ENCODE data around the gene TMEM123.

Gene TMEM123

GRCh38 chr11:102457865-102458264, 5.3 kb upstream of the TMEM123 start:
- no peak for ATAC-seq
- TF ChIP-seq ZNF565 (CRISPR knock-in tag; conservative IDR thresholded peaks at IDR 0.05; ENCODE audit: low read depth) (no peak), ZC3H10 (CRISPR knock-in tag; IDR thresholded peaks at IDR 0.05) (no peak), CSDC2 (CRISPR knock-in tag; IDR thresholded peaks at IDR 0.05) (no peak), GLIS3 (CRISPR knock-in tag; IDR thresholded peaks at IDR 0.05) (no peak), ZNF70 (CRISPR knock-in tag; IDR thresholded peaks at IDR 0.05) (no peak), ARNTL (CRISPR knock-in tag; IDR thresholded peaks at IDR 0.05; ENCODE audit: borderline replicate concordance, low read depth) (no peak), ZNF8 (CRISPR knock-in tag; IDR thresholded peaks at IDR 0.05) (no peak), OSR1 (CRISPR knock-in tag; IDR thresholded peaks at IDR 0.05) (no peak), ISL1 (CRISPR knock-in tag; IDR thresholded peaks at IDR 0.05) (no peak), ESRRG (CRISPR knock-in tag; IDR thresholded peaks at IDR 0.05) (no peak), TCF4 (CRISPR knock-in tag; IDR thresholded peaks at IDR 0.05; ENCODE audit: borderline replicate concordance) (no peak), PPARA (CRISPR knock-in tag; IDR thresholded peaks at IDR 0.05; ENCODE audit: borderline replicate concordance) (no peak)

- no peak for ATAC-seq
- TF ChIP-seq ARNTL (CRISPR knock-in tag; IDR thresholded peaks at IDR 0.05; ENCODE audit: borderline replicate concordance, low read depth) (no peak), ZNF70 (CRISPR knock-in tag; IDR thresholded peaks at IDR 0.05) (no peak), BACH2 (CRISPR knock-in tag; IDR thresholded peaks at IDR 0.05; ENCODE audit: borderline replicate concordance) (no peak), ZC3H10 (CRISPR knock-in tag; IDR thresholded peaks at IDR 0.05) (no peak)
- TF ChIP-seq, protein P1, sequence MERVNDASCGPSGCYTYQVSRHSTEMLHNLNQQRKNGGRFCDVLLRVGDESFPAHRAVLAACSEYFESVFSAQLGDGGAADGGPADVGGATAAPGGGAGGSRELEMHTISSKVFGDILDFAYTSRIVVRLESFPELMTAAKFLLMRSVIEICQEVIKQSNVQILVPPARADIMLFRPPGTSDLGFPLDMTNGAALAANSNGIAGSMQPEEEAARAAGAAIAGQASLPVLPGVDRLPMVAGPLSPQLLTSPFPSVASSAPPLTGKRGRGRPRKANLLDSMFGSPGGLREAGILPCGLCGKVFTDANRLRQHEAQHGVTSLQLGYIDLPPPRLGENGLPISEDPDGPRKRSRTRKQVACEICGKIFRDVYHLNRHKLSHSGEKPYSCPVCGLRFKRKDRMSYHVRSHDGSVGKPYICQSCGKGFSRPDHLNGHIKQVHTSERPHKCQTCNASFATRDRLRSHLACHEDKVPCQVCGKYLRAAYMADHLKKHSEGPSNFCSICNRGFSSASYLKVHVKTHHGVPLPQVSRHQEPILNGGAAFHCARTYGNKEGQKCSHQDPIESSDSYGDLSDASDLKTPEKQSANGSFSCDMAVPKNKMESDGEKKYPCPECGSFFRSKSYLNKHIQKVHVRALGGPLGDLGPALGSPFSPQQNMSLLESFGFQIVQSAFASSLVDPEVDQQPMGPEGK (CRISPR knock-in tag; IDR thresholded peaks at IDR 0.05; ENCODE audit: borderline replicate concordance) = no peak
Observed at GRCh38 chr11:102457056-102457677, 4.6 kb upstream of the TMEM123 start.

GRCh38 chr11:102456381-102456780, 3.8 kb upstream of the TMEM123 start:
- no peak for TF ChIP-seq TCF4 (CRISPR knock-in tag; IDR thresholded peaks at IDR 0.05; ENCODE audit: borderline replicate concordance)
- no peak for TF ChIP-seq TOX (CRISPR knock-in tag; IDR thresholded peaks at IDR 0.05; ENCODE audit: borderline replicate concordance)
- no peak for TF ChIP-seq ESRRG (CRISPR knock-in tag; IDR thresholded peaks at IDR 0.05)
- no peak for TF ChIP-seq POU6F1 (CRISPR knock-in tag; IDR thresholded peaks at IDR 0.05; ENCODE audit: borderline replicate concordance, low read depth)
- TF ChIP-seq CREB5 (CRISPR knock-in tag; IDR thresholded peaks at IDR 0.05; ENCODE audit: low read depth) = no peak
- TF ChIP-seq ZNF8 (CRISPR knock-in tag; IDR thresholded peaks at IDR 0.05) = no peak
- no peak for TF ChIP-seq TSHZ2 (CRISPR knock-in tag; IDR thresholded peaks at IDR 0.05)
- TF ChIP-seq RARB (CRISPR knock-in tag; IDR thresholded peaks at IDR 0.05) = no peak
- TF ChIP-seq SNAI2 (CRISPR knock-in tag; IDR thresholded peaks at IDR 0.05) = no peak
- TF ChIP-seq ZC3H10 (CRISPR knock-in tag; IDR thresholded peaks at IDR 0.05) = no peak
- no peak for TF ChIP-seq ARNTL (CRISPR knock-in tag; IDR thresholded peaks at IDR 0.05; ENCODE audit: borderline replicate concordance, low read depth)
- no peak for TF ChIP-seq ZFP30 (CRISPR knock-in tag; IDR thresholded peaks at IDR 0.05)
- TF ChIP-seq GLIS3 (CRISPR knock-in tag; IDR thresholded peaks at IDR 0.05) = no peak
- ATAC-seq = no peak

DNA sequence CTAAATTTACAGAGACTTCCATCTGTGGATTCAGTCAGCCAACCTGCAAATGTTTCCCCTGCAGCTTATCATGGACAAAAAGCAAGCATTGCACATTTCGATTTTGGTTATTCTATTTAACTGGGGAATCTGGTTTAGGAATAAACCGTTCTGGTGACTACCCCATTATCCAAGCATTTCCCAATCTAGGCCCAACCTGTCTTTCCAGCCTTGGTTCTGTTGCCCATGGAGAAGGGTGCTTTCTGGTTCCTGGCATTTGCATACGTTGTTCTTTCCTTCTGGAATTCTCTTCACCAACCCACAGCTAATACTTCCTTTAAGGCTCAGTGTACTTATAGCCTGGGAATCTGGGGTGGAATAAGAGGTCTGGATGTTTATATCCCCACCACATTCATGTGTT, 1.4 kb upstream of the TMEM123 start:
- no peak for ATAC-seq
- no peak for TF ChIP-seq TCF4 (CRISPR knock-in tag; IDR thresholded peaks at IDR 0.05; ENCODE audit: borderline replicate concordance)
- no peak for TF ChIP-seq SNAI2 (CRISPR knock-in tag; IDR thresholded peaks at IDR 0.05)
- TF ChIP-seq, protein P1 (CRISPR knock-in tag; IDR thresholded peaks at IDR 0.05; ENCODE audit: borderline replicate concordance) = no peak
- TF ChIP-seq TOX (CRISPR knock-in tag; IDR thresholded peaks at IDR 0.05; ENCODE audit: borderline replicate concordance) = no peak
- TF ChIP-seq OSR1 (CRISPR knock-in tag; IDR thresholded peaks at IDR 0.05) = no peak
- TF ChIP-seq GLIS3 (CRISPR knock-in tag; IDR thresholded peaks at IDR 0.05) = no peak
- TF ChIP-seq ZFP30 (CRISPR knock-in tag; IDR thresholded peaks at IDR 0.05) = no peak
- no peak for TF ChIP-seq ZFP3 (CRISPR knock-in tag; IDR thresholded peaks at IDR 0.05)
- TF ChIP-seq BACH2 (CRISPR knock-in tag; IDR thresholded peaks at IDR 0.05; ENCODE audit: borderline replicate concordance) = no peak
- TF ChIP-seq CSDC2 (CRISPR knock-in tag; IDR thresholded peaks at IDR 0.05) = no peak
- TF ChIP-seq, protein P2, sequence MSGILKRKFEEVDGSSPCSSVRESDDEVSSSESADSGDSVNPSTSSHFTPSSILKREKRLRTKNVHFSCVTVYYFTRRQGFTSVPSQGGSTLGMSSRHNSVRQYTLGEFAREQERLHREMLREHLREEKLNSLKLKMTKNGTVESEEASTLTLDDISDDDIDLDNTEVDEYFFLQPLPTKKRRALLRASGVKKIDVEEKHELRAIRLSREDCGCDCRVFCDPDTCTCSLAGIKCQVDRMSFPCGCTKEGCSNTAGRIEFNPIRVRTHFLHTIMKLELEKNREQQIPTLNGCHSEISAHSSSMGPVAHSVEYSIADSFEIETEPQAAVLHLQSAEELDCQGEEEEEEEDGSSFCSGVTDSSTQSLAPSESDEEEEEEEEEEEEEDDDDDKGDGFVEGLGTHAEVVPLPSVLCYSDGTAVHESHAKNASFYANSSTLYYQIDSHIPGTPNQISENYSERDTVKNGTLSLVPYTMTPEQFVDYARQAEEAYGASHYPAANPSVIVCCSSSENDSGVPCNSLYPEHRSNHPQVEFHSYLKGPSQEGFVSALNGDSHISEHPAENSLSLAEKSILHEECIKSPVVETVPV (CRISPR knock-in tag; IDR thresholded peaks at IDR 0.05) = no peak
- TF ChIP-seq ZNF8 (CRISPR knock-in tag; IDR thresholded peaks at IDR 0.05) = no peak
- no peak for TF ChIP-seq ARNTL (CRISPR knock-in tag; IDR thresholded peaks at IDR 0.05; ENCODE audit: borderline replicate concordance, low read depth)
- TF ChIP-seq ISL1 (CRISPR knock-in tag; IDR thresholded peaks at IDR 0.05) = no peak
- no peak for TF ChIP-seq RARB (CRISPR knock-in tag; IDR thresholded peaks at IDR 0.05)
